Measurements from ENCODE around the gene ATP2C2. TPM values are rescaled to one million over a fixed set of nuclear protein-coding genes. Genes with fewer than 3 reads are reported as not detected.

ATP2C2 gene
- total and polyA plus RNA-seq, 2 of the 8 experiments (the other 6 are each of a cell fraction or from before 2014, with no cell fraction given) = 1.2 to 2.8 TPM

- no peak overlapping the region for H2BK5ac ChIP-seq (ENCODE audit: low read depth, low read length)
- no peak overlapping the region for H3K4me3 ChIP-seq (ENCODE audit: extremely low read depth in 1 of 4, insufficient read depth in 2 of 4, low read depth in 3 of 4, low read length in 4 of 4)
- WGBS, 2 experiments (ENCODE audit: extremely low coverage in 1 of 2, insufficient coverage in 1 of 2, insufficient read length in 1 of 2, insufficient replicate concordance in 2 of 2, low coverage in 1 of 2, low lambda C conversion rate in 2 of 2, missing lambda C conversion rate in 1 of 2) = 81% methylated on average over 11 of the region's 11 CpGs; no CpG with 5 or more reads in 1 of the 2 experiments
- no peak overlapping the region for H3K14ac ChIP-seq (ENCODE audit: insufficient read length)
- H4K5ac ChIP-seq (ENCODE audit: insufficient read length, low read depth, low read length) = no peak overlapping the region
- H3K27ac ChIP-seq (ENCODE audit: low read depth, low read length) = no peak overlapping the region
- no peaks in the 10 kb centered on the region for H3K23me2 ChIP-seq (ENCODE audit: low read depth, low read length)
- ChIA-PET POLR2A (ENCODE audit: partially characterized antibody) (interaction anchor here (1.1 to 1.5 kb wide), 2 partner anchors 18 to 48 kb away, joined by 3 to 4 read pairs; no protein-coding TSS in a partner anchor), CTCF (ENCODE audit: partially characterized antibody) (interaction anchor here (1.0 to 9.7 kb wide), 9 partner anchors 8 to 458 kb away, joined by 4 to 64 read pairs (median 29); no protein-coding TSS in a partner anchor)
- H3K4me1 ChIP-seq (replicated peaks in 1 of 4; ENCODE audit: control insufficient read depth in 3 of 4, insufficient read depth in 4 of 4, low read length in 3 of 4) = peaks cover 3 to 16% (median 11%) of the 10 kb centered on the region in 4 experiments; a peak in 6 of 7 replicates
- FAIRE-seq (no peak), DNase-seq (ENCODE audit: low read depth in 1 of 2, low spot score in 2 of 2) (no peak)
- no peak overlapping the region for H3K23ac ChIP-seq (ENCODE audit: insufficient read length)
- no peaks in the 10 kb centered on the region for H4K20me1 ChIP-seq (replicated peaks in 1 of 2; ENCODE audit: control insufficient read depth in 1 of 2, insufficient read depth in 2 of 2, low read length in 2 of 2)
- no peak overlapping the region for H2BK15ac ChIP-seq (ENCODE audit: low read length)
- TF ChIP-seq FOSL1 (IDR thresholded peaks at IDR 0.05; ENCODE audit: insufficient read depth, low read depth, low read length) (no peak), CHD2 (IDR thresholded peaks at IDR 0.05; ENCODE audit: low read length) (no peak), ZNF274 (IDR thresholded peaks at IDR 0.05; ENCODE audit: borderline replicate concordance, extremely low read depth, low read length) (no peak), CHD1 (IDR thresholded peaks at IDR 0.05; ENCODE audit: low read depth, low read length) (no peak), RBBP5 (IDR thresholded peaks at IDR 0.05; ENCODE audit: borderline replicate concordance, low read depth, low read length) (no peak), JUND (IDR thresholded peaks at IDR 0.05; ENCODE audit: low read length) (no peak), TBP (IDR thresholded peaks at IDR 0.05; ENCODE audit: low read depth, low read length) (no peak), EZH2 (IDR thresholded peaks at IDR 0.05; ENCODE audit: low read depth, low read length, severe bottlenecking) (no peak), TEAD4 (IDR thresholded peaks at IDR 0.05; ENCODE audit: low read depth, low read length) (no peak), E2F6 (IDR thresholded peaks at IDR 0.05) (no peak), PHF8 (conservative IDR thresholded peaks at IDR 0.05; ENCODE audit: low read depth, low read length) (no peak)
- no peaks in the 10 kb centered on the region for H3K79me1 ChIP-seq (ENCODE audit: low read depth, low read length)
- no peaks in the 10 kb centered on the region for H3K79me2 ChIP-seq (ENCODE audit: control insufficient read depth in 1 of 2, insufficient read depth in 2 of 2, low read length in 2 of 2)
- no peak overlapping the region for H2AFZ ChIP-seq (ENCODE audit: low read length)
- no peak overlapping the region for H3K9ac ChIP-seq (replicated peaks in 1 of 4; ENCODE audit: extremely low read depth in 1 of 4, low read depth in 3 of 4, low read length in 3 of 4)
- H3K4ac ChIP-seq (replicated peaks; ENCODE audit: insufficient read length, low read depth, low read length) = no peak overlapping the region
- H2AK5ac ChIP-seq (ENCODE audit: low read depth, low read length) = no peak overlapping the region
- peak overlapping the region; percentile 53 for H4K91ac ChIP-seq (replicated peaks; ENCODE audit: insufficient read length, low read length)
- no peaks in the 10 kb centered on the region; a peak in 1 of 7 replicates for H3K27me3 ChIP-seq (replicated peaks in 1 of 4; ENCODE audit: control insufficient read depth in 3 of 4, extremely low read depth in 1 of 4, insufficient read depth in 3 of 4, low read length in 3 of 4)
- no peak overlapping the region for H2BK120ac ChIP-seq (replicated peaks; ENCODE audit: low read depth, low read length)
- H3K9me3 ChIP-seq (ENCODE audit: insufficient read depth in 2 of 2, low read depth in 1 of 2, low read length in 1 of 2) = no peaks in the 10 kb centered on the region
- H3K56ac ChIP-seq (replicated peaks; ENCODE audit: insufficient read length, low read depth, low read length) = no peak overlapping the region
- H3K36me3 ChIP-seq (ENCODE audit: control insufficient read depth in 2 of 4, insufficient read depth in 4 of 4, low read length in 3 of 4) = no peaks in the 10 kb centered on the region
- H3K4me2 ChIP-seq (ENCODE audit: insufficient read depth in 1 of 2, low read depth in 2 of 2, low read length in 2 of 2) = no peak overlapping the region
- H3K18ac ChIP-seq (ENCODE audit: extremely low read depth, low read length) = no peak overlapping the region
- no peak overlapping the region for H4K8ac ChIP-seq (ENCODE audit: extremely low read depth, insufficient read depth, low read length)
- no peak overlapping the region for H2BK12ac ChIP-seq (ENCODE audit: low read depth, low read length)
- 0 out of 2 replicates have a peak overlapping the region, but pooled peaks have one; percentile 75 for H2BK20ac ChIP-seq (ENCODE audit: low read length)
Observed at GRCh38 chr16:84513666-84514065, 145.3 kb downstream of the ATP2C2 start.

Measured in H1 (cell line).